GM12892 (cell line): ENCODE measurements around the gene CDC42BPB.

Source experiments
- DNase-seq: peaks from one replicate; pipeline ENCODE4 v3.0.0; 2011; ENCODE audit not compliant: insufficient read length
- FAIRE-seq: peaks from 2 replicates; lab custom pipeline; 2011; peaks lifted over from hg19 to GRCh38; lab: Jason Lieb, UNC
- POLR2A ChIP-seq: IDR thresholded peaks from 2 replicates; pipeline ENCODE4 v1.6.1; 2011; ENCODE audit warnings: low read depth, low read length, control low read depth
- POLR2AphosphoS5 ChIP-seq: IDR thresholded peaks from 2 replicates; pipeline ENCODE4 v1.6.1; 2011; ENCODE audit warnings: low read depth, low read length, control low read depth
- TAF1 ChIP-seq: IDR thresholded peaks from 2 replicates; pipeline ENCODE4 v1.6.1; 2011; ENCODE audit warnings: low read depth, mild to moderate bottlenecking, control low read depth, low read length, borderline replicate concordance

Gene CDC42BPB

GRCh38 chr14:102907303-102907844 lies 150.0 kb downstream of the CDC42BPB start:
- no peak; the same call in 1 of the 2 replicates for TF ChIP-seq POLR2AphosphoS5
- FAIRE-seq (no peak), DNase-seq (no peak)

- FAIRE-seq: no peak
- TF ChIP-seq TAF1: no peak
- TF ChIP-seq POLR2A: peak; percentile 28; the same call in 1 of the 2 replicates
- DNase-seq: no peak
Measured at GRCh38 chr14:102906616-102907302, 150.6 kb downstream of the CDC42BPB start.

- TF ChIP-seq POLR2AphosphoS5: no peak
- no peak for TF ChIP-seq POLR2A
- TF ChIP-seq TAF1: no peak
- FAIRE-seq: no peak
- DNase-seq: no peak
Measured at GRCh38 chr14:102905116-102906108, 151.9 kb downstream of the CDC42BPB start.

- no peak for FAIRE-seq
- no peak for DNase-seq
- TF ChIP-seq TAF1 (no peak), POLR2AphosphoS5 (no peak), POLR2A (no peak)
Measured at GRCh38 chr14:102903889-102904512, 153.3 kb downstream of the CDC42BPB start.

GRCh38 chr14:102903248-102903888 lies 154.0 kb downstream of the CDC42BPB start:
- DNase-seq (no peak), FAIRE-seq (no peak)
- TF ChIP-seq POLR2AphosphoS5: no peak
- TF ChIP-seq POLR2A: no peak
- TF ChIP-seq TAF1: no peak

- no peak for DNase-seq
- FAIRE-seq: no peak
- no peak for TF ChIP-seq POLR2AphosphoS5
- TF ChIP-seq TAF1: no peak
- no peak for TF ChIP-seq POLR2A
Measured at GRCh38 chr14:102902523-102903247, 154.7 kb downstream of the CDC42BPB start.

- TF ChIP-seq TAF1 (no peak), POLR2AphosphoS5 (peak; percentile 42)
- FAIRE-seq (no peak), DNase-seq (no peak)
Measured at GRCh38 chr14:102902086-102902485, 155.3 kb downstream of the CDC42BPB start.

- peak; percentile 98 for FAIRE-seq
- DNase-seq: peak; percentile 91
- TF ChIP-seq POLR2A (peak; percentile 71), TAF1 (peak; percentile 61; the same call in 1 of the 2 replicates), POLR2AphosphoS5 (peak; percentile 63; the same call in 1 of the 2 replicates)
Measured at GRCh38 chr14:102901633-102902032, 155.7 kb downstream of the CDC42BPB start.

GRCh38 chr14:102900631-102901571 lies 156.4 kb downstream of the CDC42BPB start:
- DNase-seq (no peak), FAIRE-seq (no peak)
- no peak for TF ChIP-seq POLR2A
- TF ChIP-seq TAF1: no peak
- no peak; the same call in none of the 2 replicates for TF ChIP-seq POLR2AphosphoS5

- FAIRE-seq (no peak), DNase-seq (no peak)
- TF ChIP-seq POLR2A (no peak), POLR2AphosphoS5 (no peak), TAF1 (no peak)
Measured at GRCh38 chr14:102899516-102899900, 157.8 kb downstream of the CDC42BPB start.
